Esophagus squamous epithelium (tissue), 5 donors: Measurements from ENCODE around the gene CYP21A2. TPM values are rescaled to one million over a fixed set of nuclear protein-coding genes. Genes with fewer than 3 reads are reported as not detected.
A peak's percentile ranks its signal among the peaks of the same experiment; 100 is the strongest.

Experiments
- DNase-seq: peaks from one replicate; lab custom pipeline; 2025; lab: John Stamatoyannopoulos, UW
- H3K27ac ChIP-seq, 4 donors: fragments of 200-600 bp; sonication (generic); one replicate each; pipeline ENCODE4 v1.5.1; 2016 to 2019; ENCODE audit warnings: mild to moderate bottlenecking in 1 of 4
- H3K27me3 ChIP-seq, 4 donors: fragments of 200-600 bp; sonication (generic); 1 replicate in 3 of 4; 2 replicates in 1 of 4; pipeline versions ENCODE4 v1.5.1 to v1.6.0; 2017 to 2021; ENCODE audit warnings: antibody characterized with exemption in 1 of 4
- H3K36me3 ChIP-seq, 3 donors: fragments of 200-600 bp; sonication (generic); one replicate each; pipeline ENCODE4 v1.5.1; 2016 to 2019
- H3K4me1 ChIP-seq, 3 donors: fragments of 200-600 bp; sonication (generic); one replicate each; pipeline ENCODE4 v1.5.1; 2017 to 2019
- H3K4me3 ChIP-seq, 4 donors: fragments of 200-600 bp; sonication (generic); 1 replicate in 3 of 4; 2 replicates in 1 of 4; pipeline ENCODE4 v1.5.1; 2016 to 2019; ENCODE audit warnings: mild to moderate bottlenecking in 2 of 4, moderate library complexity in 1 of 4
- H3K9me3 ChIP-seq, 3 donors: fragments of 200-600 bp; sonication (generic); one replicate each; pipeline ENCODE4 v1.5.1; 2016 to 2019
- CTCF ChIP-seq, 6 experiments: fragments of 450-650 bp in 4 of 6; fragments of 200-600 bp in 2 of 6; sonication (generic) in 2 of 6; IDR thresholded peaks; one replicate each; pipeline ENCODE4 v1.5.1; 2016 to 2019; ENCODE audit warnings: antibody characterized with exemption in 6 of 6, mild to moderate bottlenecking in 4 of 6, moderate library complexity in 4 of 6
- POLR2A ChIP-seq, 4 donors: fragments of 450-650 bp; IDR thresholded peaks; one replicate each; pipeline ENCODE4 v1.6.1; 2017; ENCODE audit warnings: antibody characterized with exemption in 4 of 4, mild to moderate bottlenecking in 4 of 4, moderate library complexity in 3 of 4
- WGBS, 2 donors: methylation state at CpG; one replicate each; pipeline ENCODE4 v1.1.5; 2018; 5-methylcytosine and 5-hydroxymethylcytosine counted together
- intact Hi-C: fragments of 100-400 bp; cut with DNase I; formaldehyde crosslinking; loops from one replicate; pipeline ENCODE4 v1.15.0; 2022
- total RNA-seq, 4 donors: library from RNA; depleted of rRNA; stranded (reverse); fragments of >200 nt; gene quantifications; one replicate each; pipeline ENCODE4 v1.1.0, GENCODE V29; 2016
- donor health status: DM: yes; HTN: yes; CAD: no.

Gene CYP21A2
- total RNA-seq, 4 donors from 2014 or later, result 0.22 TPM; not detected in 3

DNA sequence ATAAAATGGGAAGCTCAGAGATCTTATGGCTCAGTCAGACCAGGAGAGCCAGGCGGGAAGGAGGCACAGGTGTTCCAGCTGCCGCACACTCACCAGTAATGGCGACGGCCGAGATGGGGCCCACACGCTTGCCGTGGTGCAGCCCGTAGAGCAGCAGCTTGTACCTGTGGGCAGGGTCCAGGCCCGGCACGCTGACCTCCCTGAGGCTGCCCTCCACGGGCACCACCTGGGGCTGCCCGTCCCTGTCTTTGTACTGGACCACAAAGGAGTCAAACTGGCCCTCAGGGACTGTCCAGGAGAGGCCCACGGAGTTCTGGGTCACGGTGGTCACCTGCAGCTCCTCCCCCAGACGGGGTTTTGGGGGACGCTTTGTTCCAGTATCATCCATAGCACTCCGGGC lies 31.2 kb downstream of the CYP21A2 start:
- TF ChIP-seq POLR2A (IDR thresholded peaks at IDR 0.05), result no peak
- no peak for TF ChIP-seq CTCF (IDR thresholded peaks at IDR 0.05)
- Histone ChIP-seq H3K27me3 (no peaks in the 10 kb centered on the region), H3K36me3 (peaks cover 0 to 34% (median 0%) of the 10 kb centered on the region in 3 donors), H3K4me3 (no peak overlapping the region), H3K4me1 (no peaks in the 10 kb centered on the region), H3K27ac (no peak overlapping the region), H3K9me3 (no peaks in the 10 kb centered on the region)
- no peak for DNase-seq
- 65 to 94% methylated on average over 6 to 10 of the region's 17 CpGs for WGBS, 2 donors
- intact Hi-C loops, result no loop called here

- H3K4me1 ChIP-seq, result no peaks in the 10 kb centered on the region
- H3K9me3 ChIP-seq, result no peaks in the 10 kb centered on the region
- intact Hi-C loops, result no loop called here
- H3K4me3 ChIP-seq, result no peak overlapping the region
- peaks cover 0 to 30% (median 0%) of the 10 kb centered on the region in 3 donors for H3K36me3 ChIP-seq
- no peak for DNase-seq
- WGBS, 2 donors, result 55 to 77% methylated on average over 7 to 12 of the region's 24 CpGs
- H3K27me3 ChIP-seq, result no peaks in the 10 kb centered on the region
- TF ChIP-seq POLR2A (IDR thresholded peaks at IDR 0.05) (no peak), CTCF (IDR thresholded peaks at IDR 0.05) (no peak)
- H3K27ac ChIP-seq, result peak overlapping the region in 3 of 4 donors; percentile 35 to 62 (median 57)
Measured at GRCh38 chr6:32069878-32070515, 31.8 kb downstream of the CYP21A2 start.

DNA sequence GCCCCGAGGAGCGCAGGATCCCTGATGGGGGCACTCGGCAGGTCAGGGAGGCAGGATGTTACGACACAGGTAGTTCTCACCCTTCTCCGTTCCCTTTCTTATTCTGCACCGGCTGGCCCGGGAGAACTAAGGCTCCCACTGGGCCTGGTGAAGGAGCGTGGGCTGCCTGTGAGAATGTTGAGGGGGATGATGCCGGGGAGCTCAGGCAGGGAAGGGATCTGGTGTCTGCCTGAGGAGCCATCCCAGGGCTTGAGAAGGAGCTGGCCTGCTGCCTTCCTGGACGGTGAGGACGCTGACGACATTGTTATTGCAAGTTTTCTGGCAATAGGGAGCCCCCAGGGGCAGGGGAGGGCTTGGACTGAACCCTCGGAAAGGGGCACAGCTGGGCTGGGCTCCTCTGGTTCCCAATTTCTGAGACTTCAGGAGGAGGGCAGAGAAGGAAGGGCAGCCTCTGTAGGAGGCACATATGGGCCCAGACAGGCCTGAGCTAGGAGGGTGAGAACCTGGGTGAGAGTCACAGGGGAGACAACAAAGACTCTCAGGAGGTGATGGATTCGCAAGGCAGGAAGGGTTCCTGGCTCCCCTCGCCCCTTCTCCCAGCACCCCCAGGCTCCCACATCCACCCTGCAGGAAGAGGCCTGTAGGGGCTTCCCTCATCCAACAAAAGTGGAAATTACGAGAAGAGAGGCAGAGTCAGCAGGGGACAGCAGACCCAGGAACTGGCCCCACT lies 32.8 kb downstream of the CYP21A2 start:
- no peaks in the 10 kb centered on the region for H3K27me3 ChIP-seq
- intact Hi-C loops, result no loop called here
- peaks cover 0 to 30% (median 4%) of the 10 kb centered on the region in 3 donors for H3K36me3 ChIP-seq
- H3K4me3 ChIP-seq, result no peak overlapping the region
- H3K4me1 ChIP-seq, result peaks cover 0 to 6% (median 0%) of the 10 kb centered on the region in 3 donors
- DNase-seq, result no peak
- peak overlapping the region in 3 of 4 donors; percentile 35 to 62 (median 57) for H3K27ac ChIP-seq
- no peaks in the 10 kb centered on the region for H3K9me3 ChIP-seq
- WGBS, 2 donors, result 71 to 75% methylated on average over 8 to 9 of the region's 16 CpGs
- TF ChIP-seq POLR2A (IDR thresholded peaks at IDR 0.05) (no peak), CTCF (IDR thresholded peaks at IDR 0.05) (no peak)

GRCh38 chr6:32073101-32073500 lies 34.9 kb downstream of the CYP21A2 start:
- TF ChIP-seq POLR2A (IDR thresholded peaks at IDR 0.05) (no peak), CTCF (IDR thresholded peaks at IDR 0.05) (no peak)
- H3K36me3 ChIP-seq, result peaks cover 0 to 29% (median 4%) of the 10 kb centered on the region in 3 donors
- H3K4me3 ChIP-seq, result no peak overlapping the region
- H3K27ac ChIP-seq, result no peak overlapping the region
- no peak for DNase-seq
- H3K27me3 ChIP-seq, result no peaks in the 10 kb centered on the region
- 57 to 67% methylated on average over 3 of the region's 3 CpGs for WGBS, 2 donors
- peaks cover 0 to 24% (median 10%) of the 10 kb centered on the region in 3 donors for H3K4me1 ChIP-seq
- no peaks in the 10 kb centered on the region for H3K9me3 ChIP-seq
- intact Hi-C loops, result no loop called here

- Histone ChIP-seq H3K36me3 (peaks cover 0 to 26% (median 4%) of the 10 kb centered on the region in 3 donors), H3K9me3 (no peaks in the 10 kb centered on the region), H3K4me3 (no peak overlapping the region), H3K27me3 (no peaks in the 10 kb centered on the region), H3K27ac (no peak overlapping the region), H3K4me1 (peaks cover 0 to 24% (median 10%) of the 10 kb centered on the region in 3 donors)
- intact Hi-C loops, result no loop called here
- no peak for DNase-seq
- WGBS, 2 donors, result 81 to 88% methylated on average over 7 to 10 of the region's 10 CpGs
- no peak for TF ChIP-seq POLR2A (IDR thresholded peaks at IDR 0.05)
- TF ChIP-seq CTCF (IDR thresholded peaks at IDR 0.05), result no peak
Measured at GRCh38 chr6:32073613-32074012, 35.4 kb downstream of the CYP21A2 start.
